HCT116 (cell line): ENCODE results near the gene GOLGA1. TPM values are rescaled to one million over a fixed set of nuclear protein-coding genes. Genes with fewer than 3 reads are reported as not detected.

ENCODE experiments used
- ATAC-seq: fragments of 200-7000 bp; cut with Tn5 transposase; 2 replicates; pipeline ENCODE4 v1.9.1; 2020; ENCODE audit warnings: mild to moderate bottlenecking, moderate library complexity
- BruUV-seq: library from RNA; stranded (reverse); fragments of 400-500 nt; replicated peaks from 2 replicates; lab custom pipeline; 2021; lab: Mats Ljungman, UMichigan
- CTCF ChIA-PET: fragments of 300-600 bp; sonication (Branson Sonifier 250); formaldehyde crosslinking; loops from one replicate; lab custom pipeline; 2021; ENCODE audit warnings: antibody characterized with exemption; lab: Charles Lee
- POLR2A ChIA-PET: fragments of 300-600, 350-600 bp; sonication (Branson Sonifier 250); formaldehyde crosslinking; loops from one replicate; lab custom pipeline; 2021; ENCODE audit warnings: antibody characterized with exemption; lab: Charles Lee
- RAD21 ChIA-PET, 2 experiments: fragments of 300-600 bp; sonication (Branson Sonifier 250); formaldehyde crosslinking; loops; one replicate each; lab custom pipeline; 2023; ENCODE audit warnings: low total read pairs in 2 of 2; ENCODE audit not compliant: uncharacterized antibody in 2 of 2, unreplicated experiment in 2 of 2, low non-redundant PET in 1 of 2; lab: Charles Lee
- DNase-seq: peaks from one replicate; pipeline ENCODE4 v3.0.0-alpha.2; 2010; ENCODE audit warnings: low read depth, low spot score
- H2AFZ ChIP-seq: fragments of 200-600 bp; shearing (Covaris generic), sonication (generic); 2 replicates; pipeline ENCODE4 v1.6.1; 2017; ENCODE audit warnings: low read depth, mixed run types, mixed read lengths, antibody characterized with exemption, low read length; ENCODE audit not compliant: poor library complexity, severe bottlenecking
- H3K27ac ChIP-seq: 2 replicates; pipeline ENCODE4 v1.5.1; 2012; ENCODE audit warnings: low read depth, low read length
- H3K27me3 ChIP-seq: fragments of 200-600 bp; sonication (generic); 2 replicates; pipeline ENCODE4 v1.6.1; 2016; ENCODE audit warnings: mixed run types, low read length, mixed read lengths; ENCODE audit not compliant: insufficient read depth
- H3K36me3 ChIP-seq, 2 experiments: fragments of 200-500 bp in 1 of 2; fragments of 200-600 bp in 1 of 2; sonication (Bioruptor generic) in 1 of 2; sonication (generic) in 1 of 2; 2 replicates each; pipeline versions ENCODE4 v1.5.1 to v1.6.1; 2014 to 2016; ENCODE audit warnings: low read length in 2 of 2, inconsistent platforms in 1 of 2, mixed read lengths in 1 of 2, mixed run types in 1 of 2; ENCODE audit not compliant: insufficient read depth in 2 of 2, control insufficient read depth in 1 of 2
- H3K4me1 ChIP-seq, 2 experiments: fragments of 200-600 bp in 1 of 2; sonication (generic) in 1 of 2; 2 replicates each; pipeline versions ENCODE4 v1.5.1 to v1.6.1; 2012 to 2017; ENCODE audit warnings: low read length in 2 of 2, inconsistent platforms in 1 of 2, mild to moderate bottlenecking in 1 of 2, mixed read lengths in 1 of 2, mixed run types in 1 of 2, moderate library complexity in 1 of 2; ENCODE audit not compliant: insufficient read depth in 2 of 2, control insufficient read depth in 1 of 2
- H3K4me2 ChIP-seq: fragments of 200-600 bp; sonication (generic); 2 replicates; pipeline ENCODE4 v1.6.1; 2017; ENCODE audit warnings: mixed run types, low read length, mixed read lengths
- H3K4me3 ChIP-seq, 2 experiments: fragments of 200-600 bp in 1 of 2; sonication (generic) in 1 of 2; replicated peaks in 1 of 2; 2 replicates each; pipeline ENCODE4 v1.5.1; 2011 to 2016; ENCODE audit warnings: low read length in 2 of 2, control low read depth in 1 of 2, low read depth in 1 of 2, mild to moderate bottlenecking in 1 of 2, mixed read lengths in 1 of 2, mixed run types in 1 of 2
- H3K79me2 ChIP-seq: fragments of 200-600 bp; sonication (generic); 2 replicates; pipeline ENCODE4 v1.6.1; 2017; ENCODE audit warnings: mild to moderate bottlenecking, mixed run types, low read length, moderate library complexity, mixed read lengths; ENCODE audit not compliant: insufficient read depth
- H3K9ac ChIP-seq: fragments of 200-600 bp; sonication (generic); 2 replicates; pipeline ENCODE4 v1.6.1; 2016; ENCODE audit warnings: low read length, mixed read lengths
- H3K9me2 ChIP-seq: fragments of 200-600 bp; sonication (generic), shearing (Covaris generic); 2 replicates; pipeline ENCODE4 v1.6.1; 2017; ENCODE audit warnings: mixed run types, mild to moderate bottlenecking, moderate library complexity; ENCODE audit not compliant: insufficient read depth
- H3K9me3 ChIP-seq, 2 experiments: fragments of 200-500 bp in 1 of 2; fragments of 200-600 bp in 1 of 2; sonication (Bioruptor generic) in 1 of 2; sonication (generic) in 1 of 2; 2 replicates each; pipeline ENCODE4 v1.6.1; 2014 to 2017; ENCODE audit warnings: low read length in 2 of 2, mixed read lengths in 2 of 2, inconsistent platforms in 1 of 2, low read depth in 1 of 2, mild to moderate bottlenecking in 1 of 2, mixed run types in 1 of 2, moderate library complexity in 1 of 2; ENCODE audit not compliant: control insufficient read depth in 1 of 2, insufficient read depth in 1 of 2
- H4K20me1 ChIP-seq: fragments of 200-600 bp; sonication (generic), shearing (Covaris generic); 2 replicates; pipeline ENCODE4 v1.6.1; 2017; ENCODE audit warnings: mixed run types, mild to moderate bottlenecking, moderate library complexity; ENCODE audit not compliant: insufficient read depth
- CBX3 ChIP-seq: IDR thresholded peaks from 2 replicates; pipeline ENCODE4 v1.6.1; 2012; ENCODE audit warnings: low read depth
- CTCF ChIP-seq, 3 experiments: fragments of 200-600 bp in 1 of 3; sonication (generic) in 1 of 3; IDR thresholded peaks in 2 of 3; conservative IDR thresholded peaks in 1 of 3; 2 replicates each; pipeline ENCODE4 v1.5.1; 2012 to 2017; ENCODE audit warnings: low read depth in 2 of 3, low read length in 2 of 3, antibody characterized with exemption in 1 of 3, borderline replicate concordance in 1 of 3, control low read depth in 1 of 3, mild to moderate bottlenecking in 1 of 3, mixed read lengths in 1 of 3, mixed run types in 1 of 3, moderate library complexity in 1 of 3; ENCODE audit not compliant: insufficient read depth in 1 of 3
- EGR1 ChIP-seq: IDR thresholded peaks from 2 replicates; pipeline ENCODE4 v1.6.1; 2012; ENCODE audit warnings: low read depth
- ELF1 ChIP-seq: IDR thresholded peaks from 2 replicates; pipeline ENCODE4 v1.6.1; 2012; ENCODE audit warnings: low read depth, borderline replicate concordance
- EZH2phosphoT487 ChIP-seq: fragments of 200-600 bp; IDR thresholded peaks from 2 replicates; pipeline ENCODE4 v1.6.1; 2018; ENCODE audit warnings: antibody characterized with exemption, borderline replicate concordance
- FOSL1 ChIP-seq: IDR thresholded peaks from 2 replicates; pipeline ENCODE4 v1.6.1; 2012; ENCODE audit warnings: low read depth
- JUND ChIP-seq: IDR thresholded peaks from 2 replicates; pipeline ENCODE4 v1.6.1; 2012
- POLR2AphosphoS5 ChIP-seq: IDR thresholded peaks from 2 replicates; pipeline ENCODE4 v1.6.1; 2011; ENCODE audit warnings: mild to moderate bottlenecking, low read depth, low read length, moderate library complexity
- RAD21 ChIP-seq: IDR thresholded peaks from 2 replicates; pipeline ENCODE4 v1.6.1; 2012; ENCODE audit warnings: low read depth, mild to moderate bottlenecking
- REST ChIP-seq: IDR thresholded peaks from 2 replicates; pipeline ENCODE4 v1.6.1; 2012; ENCODE audit warnings: low read depth
- SIN3A ChIP-seq: IDR thresholded peaks from 2 replicates; pipeline ENCODE4 v1.6.1; 2012; ENCODE audit warnings: low read depth
- SP1 ChIP-seq: IDR thresholded peaks from 2 replicates; pipeline ENCODE4 v1.6.1; 2012; ENCODE audit warnings: low read depth
- SRF ChIP-seq: IDR thresholded peaks from 2 replicates; pipeline ENCODE4 v1.6.1; 2012; ENCODE audit warnings: low read depth
- TCF7L2 ChIP-seq: IDR thresholded peaks from 2 replicates; pipeline ENCODE4 v1.7.0; 2011; ENCODE audit warnings: borderline replicate concordance, inconsistent platforms; ENCODE audit not compliant: insufficient read depth, insufficient read length; ENCODE audit errors: extremely low read depth
- YY1 ChIP-seq: IDR thresholded peaks from 2 replicates; pipeline ENCODE4 v1.6.1; 2011; ENCODE audit warnings: low read length, low read depth, moderate library complexity, mild to moderate bottlenecking; ENCODE audit not compliant: insufficient replicate concordance; ENCODE audit errors: extremely low read depth
- ZBTB33 ChIP-seq: IDR thresholded peaks from 2 replicates; pipeline ENCODE4 v1.6.1; 2011; ENCODE audit warnings: mild to moderate bottlenecking, low read length, moderate library complexity; ENCODE audit not compliant: insufficient replicate concordance; ENCODE audit errors: extremely low read depth
- ZFX ChIP-seq: fragments of 450-650 bp; IDR thresholded peaks from 2 replicates; pipeline ENCODE4 v1.6.1; 2017
- ZNF274 ChIP-seq: fragments of 200-500 bp; sonication (Bioruptor generic); IDR thresholded peaks from 2 replicates; pipeline ENCODE4 v1.6.1; 2014; ENCODE audit warnings: mild to moderate bottlenecking, low read depth, low read length, inconsistent platforms
- intact Hi-C: fragments of 100-400 bp; cut with micrococcal nuclease; formaldehyde crosslinking; loops from 2 replicates; pipeline ENCODE4 v1.10.0; 2022
- total RNA-seq: library from RNA; stranded (reverse); gene quantifications from one replicate; pipeline ENCODE4 v1.2.1, GENCODE V29; 2021; ENCODE audit not compliant: unreplicated experiment
- TF ChIP-seq, protein P1 (sequence below): IDR thresholded peaks from 2 replicates; pipeline ENCODE4 v1.6.1; 2012
- TF ChIP-seq, protein P2 (sequence below): IDR thresholded peaks from 2 replicates; pipeline ENCODE4 v1.6.1; 2012

Gene GOLGA1
- total RNA-seq, 1 experiment from 2014 or later: 13.1 TPM

DNA sequence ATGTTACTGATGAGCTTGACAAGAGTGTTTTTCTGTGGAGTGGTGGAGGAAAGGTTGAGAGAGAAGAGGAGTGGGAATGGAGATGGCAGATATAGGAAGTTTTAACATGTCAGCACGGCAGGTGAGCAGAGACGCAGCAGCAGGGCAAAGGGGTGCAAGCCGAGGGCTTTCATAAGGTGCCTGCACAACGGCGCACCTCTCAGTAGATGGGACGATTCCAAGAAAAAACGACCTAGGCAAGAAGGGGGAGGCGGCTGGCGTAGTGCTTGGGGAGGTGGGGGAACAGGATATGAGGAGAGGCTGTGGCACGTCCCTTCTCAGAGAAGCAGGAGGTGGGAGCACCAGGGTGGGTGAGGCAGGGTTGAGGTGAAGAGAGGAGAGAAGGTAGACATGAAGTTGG is 54.4 kb downstream of the GOLGA1 start:
- H3K27me3 ChIP-seq: no peaks in the 10 kb centered on the region
- CTCF ChIA-PET: no interaction called here
- H2AFZ ChIP-seq: no peak overlapping the region
- no peaks in the 10 kb centered on the region for H3K9me3 ChIP-seq
- no peak overlapping the region for H3K4me2 ChIP-seq
- H3K36me3 ChIP-seq: peaks cover 0 to 2% of the 10 kb centered on the region in 2 experiments
- no peak overlapping the region for H3K4me3 ChIP-seq
- DNase-seq: no peak
- ATAC-seq: no peak
- no peak overlapping the region for H3K27ac ChIP-seq
- RAD21 ChIA-PET: no interaction called here
- H3K79me2 ChIP-seq: no peaks in the 10 kb centered on the region
- TF ChIP-seq SIN3A: no peak
- TF ChIP-seq ZNF274: no peak
- TF ChIP-seq EZH2phosphoT487: no peak
- TF ChIP-seq YY1: no peak
- TF ChIP-seq, protein P1, sequence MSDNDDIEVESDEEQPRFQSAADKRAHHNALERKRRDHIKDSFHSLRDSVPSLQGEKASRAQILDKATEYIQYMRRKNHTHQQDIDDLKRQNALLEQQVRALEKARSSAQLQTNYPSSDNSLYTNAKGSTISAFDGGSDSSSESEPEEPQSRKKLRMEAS: no peak
- no peak for TF ChIP-seq TCF7L2
- TF ChIP-seq ELF1: no peak
- TF ChIP-seq REST: no peak
- no peak for TF ChIP-seq FOSL1
- no peak for TF ChIP-seq CTCF (IDR thresholded peaks at IDR 0.05 in 2 of 3, conservative IDR thresholded peaks at IDR 0.05 in 1 of 3; ENCODE audit: borderline replicate concordance in 1 of 3, insufficient read depth in 1 of 3, low read depth in 2 of 3, low read length in 2 of 3)
- TF ChIP-seq CBX3: no peak
- TF ChIP-seq SRF: no peak
- no peak for TF ChIP-seq EGR1
- no peak for TF ChIP-seq RAD21
- no peak for TF ChIP-seq ZBTB33
- no peak for TF ChIP-seq JUND
- TF ChIP-seq ZFX: no peak
- TF ChIP-seq SP1: no peak
- TF ChIP-seq, protein P2, sequence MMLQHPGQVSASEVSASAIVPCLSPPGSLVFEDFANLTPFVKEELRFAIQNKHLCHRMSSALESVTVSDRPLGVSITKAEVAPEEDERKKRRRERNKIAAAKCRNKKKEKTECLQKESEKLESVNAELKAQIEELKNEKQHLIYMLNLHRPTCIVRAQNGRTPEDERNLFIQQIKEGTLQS: no peak
- no peak for TF ChIP-seq POLR2AphosphoS5
- no peaks in the 10 kb centered on the region for H3K9me2 ChIP-seq
- H4K20me1 ChIP-seq: no peaks in the 10 kb centered on the region
- POLR2A ChIA-PET: no interaction called here
- intact Hi-C loops: no loop called here
- no peaks in the 10 kb centered on the region for H3K4me1 ChIP-seq
- no peak overlapping the region for H3K9ac ChIP-seq
- BruUV-seq: no TSS peak
